GM18868 (cell line): ENCODE measurements around the gene CD99L2.

Experiments used
- ATAC-seq: cut with Tn5 transposase; IDR thresholded peaks from one replicate; pipeline ENCODE4 v1.9.1; 2021; ENCODE audit warnings: mild to moderate bottlenecking, moderate library complexity; ENCODE audit not compliant: unreplicated experiment

CD99L2 gene

DNA sequence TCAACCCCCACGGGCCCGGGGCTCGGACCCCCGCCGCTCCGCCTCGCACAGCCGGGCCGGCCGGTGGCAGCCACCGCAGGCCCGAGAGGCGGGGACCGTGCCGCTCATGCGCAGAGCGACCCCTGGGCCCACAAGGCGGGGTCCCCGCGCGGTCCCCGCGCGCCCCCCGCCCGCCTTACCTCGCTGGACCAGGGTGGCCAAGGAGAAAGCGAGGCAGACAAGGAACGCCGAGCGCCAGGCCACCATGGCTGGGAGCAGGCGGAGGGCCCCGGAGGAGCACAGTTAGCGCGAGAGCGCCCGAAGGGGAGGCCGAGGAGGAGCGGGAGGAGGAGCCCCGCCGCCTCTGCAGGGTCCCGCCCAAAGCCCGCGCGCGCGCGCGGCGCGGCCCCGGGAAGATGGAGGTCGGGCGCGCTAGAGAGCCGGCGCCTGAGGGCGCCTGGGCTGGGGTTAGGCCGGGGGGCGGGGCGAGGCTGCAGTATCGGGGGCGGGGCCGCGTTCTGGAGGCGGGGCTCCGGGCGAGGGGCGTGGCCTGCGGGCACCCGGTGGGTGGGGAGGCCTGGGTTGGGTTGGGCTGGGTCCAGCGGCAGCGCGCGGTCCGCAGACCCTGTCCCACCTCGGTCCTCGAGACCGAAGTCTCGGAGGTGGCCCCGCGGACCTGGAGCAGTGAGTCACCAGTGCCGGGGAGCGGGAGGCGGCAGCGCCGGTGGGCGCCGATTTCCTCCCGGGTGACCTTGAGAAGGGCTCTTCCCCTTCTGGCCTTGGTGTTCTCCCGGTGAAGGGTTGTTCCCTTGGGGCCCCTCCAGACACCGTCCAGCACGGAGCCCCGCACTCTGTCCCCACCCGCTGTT is at the start of gene CD99L2:
Gene CD99L2, minus strand, starts transcription at position 326 of the 848 bp plus-strand sequence. Its CDS starts 80 bp downstream, at position 246.
- peak; percentile 89 for ATAC-seq

DNA sequence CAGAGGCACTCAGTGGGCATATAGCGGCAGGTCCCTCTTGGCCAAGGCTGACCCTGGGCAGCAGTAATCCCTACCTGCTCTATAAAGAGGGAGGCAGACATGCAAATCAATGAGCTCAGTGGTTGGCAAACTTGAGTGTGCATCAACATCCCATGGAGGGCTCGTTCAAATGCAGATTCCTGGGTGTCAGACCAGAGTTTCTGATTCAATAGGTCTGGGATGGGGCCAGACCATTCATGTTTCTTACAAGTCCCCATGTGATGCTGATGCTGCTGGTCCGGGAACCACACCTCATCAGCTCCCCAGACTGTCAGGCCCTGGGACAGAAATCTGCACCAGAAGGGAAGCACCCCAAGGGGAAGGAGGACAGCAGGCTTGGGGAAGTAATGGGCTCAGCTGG is 45.8 kb upstream of the CD99L2 start:
- ATAC-seq: no peak

GRCh38 chrX:150942942-150943594 is 44.6 kb upstream of the CD99L2 start:
- no peak for ATAC-seq

GRCh38 chrX:150941580-150941979 is 43.1 kb upstream of the CD99L2 start:
- no peak for ATAC-seq

DNA sequence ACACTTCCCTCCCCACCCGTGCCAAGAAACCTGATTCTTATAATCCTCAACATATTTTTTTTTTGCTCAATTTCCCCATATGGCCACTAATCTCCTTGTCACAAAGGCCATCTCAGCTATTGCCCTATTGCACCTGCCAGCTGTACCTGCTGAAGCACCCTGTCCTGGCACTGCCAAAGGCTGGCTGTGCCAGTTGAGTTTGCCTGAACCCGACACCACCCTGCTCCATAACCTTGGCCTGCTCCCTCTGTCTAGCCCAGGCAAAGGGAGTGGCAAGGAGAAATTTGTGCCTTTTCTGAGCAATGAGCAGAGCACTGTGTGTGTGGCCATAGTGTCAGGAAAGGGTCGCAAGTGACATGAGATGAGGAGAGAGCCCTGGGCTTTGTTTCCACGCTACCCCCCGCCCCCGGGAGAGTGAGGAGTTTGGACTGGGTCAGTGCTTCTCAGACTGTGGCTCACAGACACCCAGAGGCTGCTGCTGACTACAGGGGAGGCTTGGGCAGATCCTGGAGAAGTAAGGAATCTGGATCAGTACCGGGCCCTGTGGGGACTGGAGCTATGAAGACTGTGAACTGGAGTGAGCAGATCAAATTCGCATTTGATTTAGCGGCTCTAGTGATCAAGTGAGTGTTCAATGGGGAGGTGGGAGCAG is 42.5 kb upstream of the CD99L2 start:
- ATAC-seq: no peak

DNA sequence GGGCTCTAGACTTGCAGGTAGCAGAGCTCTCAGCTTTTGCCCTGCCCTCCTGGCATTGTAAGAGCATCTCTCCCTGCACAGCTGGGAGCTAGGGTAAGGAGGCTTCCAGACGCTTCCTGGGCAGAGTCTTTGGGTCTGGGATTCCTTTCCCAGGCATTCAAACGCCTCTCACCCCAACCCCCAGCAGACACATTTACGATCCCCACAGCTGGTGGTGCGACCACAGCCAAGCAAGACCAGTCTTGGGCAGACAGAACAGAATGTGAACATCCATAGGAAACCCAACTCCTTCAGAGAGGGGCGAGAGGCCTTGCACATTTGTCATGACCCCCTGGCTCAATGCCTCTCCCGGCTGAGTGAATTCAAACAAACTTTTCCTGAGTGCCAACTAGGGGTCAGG is 38.1 kb upstream of the CD99L2 start:
- no peak for ATAC-seq

GRCh38 chrX:150935467-150935866 is 37.0 kb upstream of the CD99L2 start:
- no peak for ATAC-seq

GRCh38 chrX:150934453-150934852 is 36.0 kb upstream of the CD99L2 start:
- ATAC-seq: no peak

DNA sequence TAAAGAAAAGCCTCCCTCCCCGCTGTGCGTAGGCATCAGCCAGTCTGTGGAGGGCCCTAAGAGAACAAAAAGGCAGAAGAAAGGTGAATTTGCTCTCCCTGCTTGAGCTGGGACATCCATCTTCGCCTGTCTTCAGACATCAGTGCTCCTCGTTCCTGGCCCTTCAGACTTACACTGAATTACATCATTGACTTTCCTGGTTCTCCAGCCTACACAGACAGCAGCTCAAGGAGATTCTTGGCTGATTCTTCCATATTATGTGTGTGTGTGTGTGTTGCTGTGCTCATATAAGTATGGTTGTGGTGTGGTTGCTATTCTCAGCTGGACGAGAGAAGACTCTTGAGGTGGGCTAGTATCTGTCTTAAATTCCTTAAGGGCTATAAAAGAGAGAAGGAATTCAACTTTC is 35.5 kb upstream of the CD99L2 start:
- no peak for ATAC-seq

GRCh38 chrX:150929058-150929457 is 30.6 kb upstream of the CD99L2 start:
- ATAC-seq: no peak

GRCh38 chrX:150926791-150927190 is 28.3 kb upstream of the CD99L2 start:
- no peak for ATAC-seq

DNA sequence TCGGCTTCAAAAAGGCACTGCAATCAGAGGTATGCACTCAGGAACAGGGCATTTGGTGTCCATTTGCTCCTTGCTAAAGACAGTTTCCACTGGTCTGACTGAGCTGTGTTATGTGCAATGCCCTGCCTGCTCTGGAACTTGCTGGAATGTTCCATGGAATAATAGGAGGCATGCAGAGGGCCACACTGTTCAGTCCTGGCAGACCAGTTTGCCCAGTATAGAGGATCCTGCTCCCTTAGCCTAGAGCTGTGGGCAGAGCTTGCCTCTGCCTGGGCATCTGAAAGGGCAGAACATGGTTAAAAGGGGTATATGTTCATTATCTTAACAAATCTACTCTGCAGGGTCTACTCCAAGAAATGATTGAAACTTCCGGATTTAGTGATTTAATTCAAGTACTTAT is 27.8 kb upstream of the CD99L2 start:
- no peak for ATAC-seq

GRCh38 chrX:150919401-150919800 is 20.9 kb upstream of the CD99L2 start:
- no peak for ATAC-seq

DNA sequence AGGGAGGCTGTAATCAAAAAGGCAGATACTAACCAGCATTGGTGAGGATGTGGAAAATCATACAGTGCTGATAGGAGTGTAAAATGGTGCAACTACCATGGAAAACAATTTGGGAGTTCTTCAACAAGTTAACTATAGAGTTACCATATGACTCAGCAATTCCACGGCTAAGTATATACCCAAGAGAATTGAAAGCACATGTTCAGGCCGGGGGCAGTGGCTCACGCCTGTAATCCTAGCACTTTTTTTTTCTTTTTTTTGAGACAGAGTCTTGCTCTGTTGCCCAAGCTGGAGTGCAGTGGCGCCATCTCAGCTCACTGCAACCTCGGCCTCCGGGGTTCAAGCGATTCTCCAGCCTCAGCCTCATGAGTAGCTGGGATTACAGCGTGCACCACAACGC is 15.0 kb upstream of the CD99L2 start:
- no peak for ATAC-seq

GRCh38 chrX:150907474-150907873 is 9.0 kb upstream of the CD99L2 start:
- no peak for ATAC-seq

GRCh38 chrX:150906694-150907093 is 8.2 kb upstream of the CD99L2 start:
- no peak for ATAC-seq

GRCh38 chrX:150905293-150905692 is 6.8 kb upstream of the CD99L2 start:
- ATAC-seq: no peak

DNA sequence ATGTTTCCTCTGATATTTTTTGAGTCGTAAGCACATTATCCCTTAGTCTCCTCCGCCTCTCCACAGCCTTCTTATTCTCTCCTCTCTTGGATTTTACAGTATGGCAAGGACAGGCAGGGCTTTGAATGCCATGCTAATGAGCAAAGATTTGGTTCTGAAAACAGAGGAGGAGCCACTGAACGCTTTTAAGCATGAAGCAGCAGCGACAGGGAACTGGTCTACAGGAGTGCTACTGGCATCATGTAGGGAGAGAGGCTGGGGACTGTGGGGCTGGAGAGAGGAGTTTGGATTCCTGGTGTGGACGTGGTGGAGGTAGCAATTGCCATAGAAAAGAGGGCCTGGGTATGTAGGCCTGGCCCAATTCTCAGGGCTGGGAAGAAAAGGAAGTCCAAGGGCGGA is 4.6 kb upstream of the CD99L2 start:
- ATAC-seq: no peak

- ATAC-seq: no peak
Measured at GRCh38 chrX:150902434-150903109, 4.1 kb upstream of the CD99L2 start.

DNA sequence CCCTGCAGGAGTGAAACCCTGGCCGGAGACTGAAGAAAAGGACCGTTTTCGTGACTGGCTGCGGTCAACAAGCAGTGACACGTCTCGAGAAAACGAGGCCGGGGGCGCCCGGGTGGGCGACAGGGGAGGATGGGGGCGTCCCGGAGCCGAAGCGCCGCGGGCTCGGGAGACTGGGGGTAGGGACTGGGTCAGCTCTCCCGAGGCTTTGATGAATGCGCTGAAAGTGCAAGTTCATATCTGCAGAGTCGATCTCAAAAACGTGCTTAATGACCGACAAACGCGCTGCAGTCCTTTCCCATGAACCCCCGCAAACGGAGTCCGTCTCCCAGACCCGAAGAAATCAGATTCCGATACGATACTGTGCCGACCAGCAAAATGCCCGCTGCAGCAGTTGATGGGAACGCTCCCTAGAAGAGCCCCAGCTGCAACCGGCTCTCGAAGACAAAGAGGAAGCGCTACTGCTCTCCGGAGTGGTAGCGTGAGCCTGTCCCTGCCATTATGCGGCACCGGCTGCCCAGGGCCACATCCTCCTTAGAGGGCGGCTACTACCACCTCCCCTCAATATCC is 806 bp upstream of the CD99L2 start:
- ATAC-seq: peak; percentile 59
